ENCODE measurements around the gene HHAT.

Gene HHAT

GRCh38 chr1:210707300-210708240 lies 378.9 kb downstream of the HHAT start:
- Histone ChIP-seq H3K4me1 (ENCODE audit: insufficient read depth, insufficient read length) (no peaks in the 10 kb centered on the region), H3K4me3 (ENCODE audit: insufficient read length, low read depth) (no peak overlapping the region), H3K9ac (ENCODE audit: insufficient read length, low read depth) (no peak overlapping the region), H3K36me3 (ENCODE audit: insufficient read depth, insufficient read length, low read length) (no peaks in the 10 kb centered on the region), H3K9me3 (ENCODE audit: insufficient read depth, low read length) (no peaks in the 10 kb centered on the region), H3K27me3 (ENCODE audit: insufficient read depth, insufficient read length) (no peaks in the 10 kb centered on the region)
- no peak for TF ChIP-seq ZNF274 (IDR thresholded peaks at IDR 0.05; ENCODE audit: low read depth, low read length)
- no peak for TF ChIP-seq SUZ12 (IDR thresholded peaks at IDR 0.05; ENCODE audit: extremely low read depth, insufficient read depth, insufficient read length)
- no peak for TF ChIP-seq YY1 (IDR thresholded peaks at IDR 0.05; ENCODE audit: insufficient read depth, insufficient read length)
- DNase-seq (ENCODE audit: low read depth, low spot score) = no peak

- Histone ChIP-seq H3K9me3 (ENCODE audit: insufficient read depth, low read length) (no peaks in the 10 kb centered on the region), H3K4me3 (ENCODE audit: insufficient read length, low read depth) (no peak overlapping the region), H3K4me1 (ENCODE audit: insufficient read depth, insufficient read length) (no peaks in the 10 kb centered on the region), H3K36me3 (ENCODE audit: insufficient read depth, insufficient read length, low read length) (no peaks in the 10 kb centered on the region), H3K9ac (ENCODE audit: insufficient read length, low read depth) (no peak overlapping the region), H3K27me3 (ENCODE audit: insufficient read depth, insufficient read length) (no peaks in the 10 kb centered on the region)
- no peak for DNase-seq (ENCODE audit: low read depth, low spot score)
- TF ChIP-seq ZNF274 (IDR thresholded peaks at IDR 0.05; ENCODE audit: low read depth, low read length) (no peak), SUZ12 (IDR thresholded peaks at IDR 0.05; ENCODE audit: extremely low read depth, insufficient read depth, insufficient read length) (no peak), YY1 (IDR thresholded peaks at IDR 0.05; ENCODE audit: insufficient read depth, insufficient read length) (no peak)
Observed at GRCh38 chr1:210709701-210710100, 381.0 kb downstream of the HHAT start.

- Histone ChIP-seq H3K4me1 (ENCODE audit: insufficient read depth, insufficient read length) (no peaks in the 10 kb centered on the region), H3K4me3 (ENCODE audit: insufficient read length, low read depth) (no peak overlapping the region), H3K27me3 (ENCODE audit: insufficient read depth, insufficient read length) (no peaks in the 10 kb centered on the region), H3K9me3 (ENCODE audit: insufficient read depth, low read length) (no peaks in the 10 kb centered on the region), H3K36me3 (ENCODE audit: insufficient read depth, insufficient read length, low read length) (no peaks in the 10 kb centered on the region), H3K9ac (ENCODE audit: insufficient read length, low read depth) (no peak overlapping the region)
- no peak for TF ChIP-seq SUZ12 (IDR thresholded peaks at IDR 0.05; ENCODE audit: extremely low read depth, insufficient read depth, insufficient read length)
- no peak for TF ChIP-seq YY1 (IDR thresholded peaks at IDR 0.05; ENCODE audit: insufficient read depth, insufficient read length)
- no peak for TF ChIP-seq ZNF274 (IDR thresholded peaks at IDR 0.05; ENCODE audit: low read depth, low read length)
- DNase-seq (ENCODE audit: low read depth, low spot score) = no peak
Observed at GRCh38 chr1:210711825-210712612, 383.3 kb downstream of the HHAT start.

GRCh38 chr1:210715072-210715471 lies 386.4 kb downstream of the HHAT start:
- H3K9me3 ChIP-seq (ENCODE audit: insufficient read depth, low read length) = no peaks in the 10 kb centered on the region

GRCh38 chr1:210722410-210723081 lies 393.8 kb downstream of the HHAT start:
- no peaks in the 10 kb centered on the region for H3K4me1 ChIP-seq (ENCODE audit: insufficient read depth, insufficient read length)
- no peak for DNase-seq (ENCODE audit: low read depth, low spot score)
- no peak for TF ChIP-seq ZNF274 (IDR thresholded peaks at IDR 0.05; ENCODE audit: low read depth, low read length)
- TF ChIP-seq SUZ12 (IDR thresholded peaks at IDR 0.05; ENCODE audit: extremely low read depth, insufficient read depth, insufficient read length) = no peak
- no peak for TF ChIP-seq YY1 (IDR thresholded peaks at IDR 0.05; ENCODE audit: insufficient read depth, insufficient read length)

More at GRCh38 chr1:210715072-210715471, 386.4 kb downstream of the HHAT start:
- H3K4me1 ChIP-seq (ENCODE audit: insufficient read depth, insufficient read length) = no peaks in the 10 kb centered on the region
- no peak overlapping the region for H3K9ac ChIP-seq (ENCODE audit: insufficient read length, low read depth)
- H3K27me3 ChIP-seq (ENCODE audit: insufficient read depth, insufficient read length) = no peaks in the 10 kb centered on the region
- DNase-seq (ENCODE audit: low read depth, low spot score) = no peak
- TF ChIP-seq ZNF274 (IDR thresholded peaks at IDR 0.05; ENCODE audit: low read depth, low read length) = no peak
- no peak for TF ChIP-seq YY1 (IDR thresholded peaks at IDR 0.05; ENCODE audit: insufficient read depth, insufficient read length)
- no peak for TF ChIP-seq SUZ12 (IDR thresholded peaks at IDR 0.05; ENCODE audit: extremely low read depth, insufficient read depth, insufficient read length)
- no peaks in the 10 kb centered on the region for H3K36me3 ChIP-seq (ENCODE audit: insufficient read depth, insufficient read length, low read length)
- no peak overlapping the region for H3K4me3 ChIP-seq (ENCODE audit: insufficient read length, low read depth)

GRCh38 chr1:210723646-210724045 lies 394.9 kb downstream of the HHAT start:
- Histone ChIP-seq H3K4me3 (ENCODE audit: insufficient read length, low read depth) (no peak overlapping the region), H3K4me1 (ENCODE audit: insufficient read depth, insufficient read length) (no peaks in the 10 kb centered on the region), H3K36me3 (ENCODE audit: insufficient read depth, insufficient read length, low read length) (no peaks in the 10 kb centered on the region), H3K9ac (ENCODE audit: insufficient read length, low read depth) (no peak overlapping the region), H3K9me3 (ENCODE audit: insufficient read depth, low read length) (no peaks in the 10 kb centered on the region), H3K27me3 (ENCODE audit: insufficient read depth, insufficient read length) (no peaks in the 10 kb centered on the region)
- TF ChIP-seq YY1 (IDR thresholded peaks at IDR 0.05; ENCODE audit: insufficient read depth, insufficient read length) = no peak
- no peak for TF ChIP-seq ZNF274 (IDR thresholded peaks at IDR 0.05; ENCODE audit: low read depth, low read length)
- TF ChIP-seq SUZ12 (IDR thresholded peaks at IDR 0.05; ENCODE audit: extremely low read depth, insufficient read depth, insufficient read length) = no peak
- DNase-seq (ENCODE audit: low read depth, low spot score) = no peak

More at GRCh38 chr1:210722410-210723081, 393.8 kb downstream of the HHAT start:
- Histone ChIP-seq H3K9me3 (ENCODE audit: insufficient read depth, low read length) (no peaks in the 10 kb centered on the region), H3K36me3 (ENCODE audit: insufficient read depth, insufficient read length, low read length) (no peaks in the 10 kb centered on the region), H3K9ac (ENCODE audit: insufficient read length, low read depth) (no peak overlapping the region), H3K4me3 (ENCODE audit: insufficient read length, low read depth) (no peak overlapping the region), H3K27me3 (ENCODE audit: insufficient read depth, insufficient read length) (no peaks in the 10 kb centered on the region)
